Peyer's patch (tissue), 4 donors: Measurements from ENCODE around the gene MRPL58.

Experiments used
- CTCF ChIP-seq, 6 experiments: fragments of 450-650 bp in 4 of 6; fragments of 200-600 bp in 2 of 6; sonication (generic) in 1 of 6; IDR thresholded peaks; one replicate each; pipeline ENCODE4 v1.5.1; 2017 to 2019; ENCODE audit warnings: antibody characterized with exemption in 6 of 6, mild to moderate bottlenecking in 3 of 6, moderate library complexity in 1 of 6
- POLR2A ChIP-seq, 2 donors: fragments of 450-650 bp; IDR thresholded peaks; one replicate each; pipeline ENCODE4 v1.5.1; 2017; ENCODE audit warnings: antibody characterized with exemption in 2 of 2, mild to moderate bottlenecking in 2 of 2, moderate library complexity in 2 of 2

DNA sequence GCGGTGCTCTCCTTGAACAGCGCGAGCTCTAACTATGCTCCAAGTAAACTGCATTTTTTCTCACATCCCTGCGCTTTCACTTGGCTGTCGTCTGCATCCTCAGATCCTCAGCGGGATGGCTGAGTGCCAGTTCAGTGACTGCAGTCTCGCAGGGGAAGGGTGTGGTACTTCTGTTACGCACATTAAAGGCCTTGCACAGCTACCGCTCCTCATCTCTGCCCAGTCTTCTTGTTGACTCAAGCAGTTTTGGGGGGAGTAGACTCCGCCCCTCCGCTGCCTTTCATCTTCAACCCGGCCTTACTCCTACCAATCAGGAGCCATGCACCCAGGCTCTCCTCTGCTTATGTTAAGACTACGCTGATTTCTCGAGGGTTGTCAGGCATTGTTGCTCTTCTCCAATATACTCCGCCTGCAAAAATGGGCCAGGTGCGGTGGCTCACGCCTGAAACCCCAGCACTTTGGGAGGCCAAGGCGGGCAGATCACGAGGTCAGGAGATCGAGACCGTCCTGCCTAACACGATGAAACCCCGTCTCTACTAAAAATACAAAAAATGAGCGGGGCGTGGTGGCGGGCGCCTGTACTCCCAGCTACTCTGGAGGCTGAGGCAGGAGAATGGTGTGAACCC lies 24.3 kb downstream of the MRPL58 start:
- TF ChIP-seq CTCF (IDR thresholded peaks at IDR 0.05) (no peak), POLR2A (IDR thresholded peaks at IDR 0.05) (no peak)
